LNCaP clone FGC (cell line): ENCODE measurements around the gene ZFR2.

Experiments used
- DNase-seq: peaks from one replicate; pipeline ENCODE4 v3.0.0-alpha.2; 2011; ENCODE audit warnings: low read depth
- H3K4me3 ChIP-seq: 2 replicates; pipeline ENCODE4 v1.5.1; 2011; ENCODE audit warnings: mild to moderate bottlenecking, low read depth, low read length, control low read depth
- TF ChIP-seq, protein P1 (sequence below): IDR thresholded peaks from 2 replicates; pipeline ENCODE4 v1.5.1; 2012; ENCODE audit warnings: mild to moderate bottlenecking; ENCODE audit not compliant: control insufficient read depth, insufficient read depth; ENCODE audit errors: extremely low read depth

Gene ZFR2

DNA sequence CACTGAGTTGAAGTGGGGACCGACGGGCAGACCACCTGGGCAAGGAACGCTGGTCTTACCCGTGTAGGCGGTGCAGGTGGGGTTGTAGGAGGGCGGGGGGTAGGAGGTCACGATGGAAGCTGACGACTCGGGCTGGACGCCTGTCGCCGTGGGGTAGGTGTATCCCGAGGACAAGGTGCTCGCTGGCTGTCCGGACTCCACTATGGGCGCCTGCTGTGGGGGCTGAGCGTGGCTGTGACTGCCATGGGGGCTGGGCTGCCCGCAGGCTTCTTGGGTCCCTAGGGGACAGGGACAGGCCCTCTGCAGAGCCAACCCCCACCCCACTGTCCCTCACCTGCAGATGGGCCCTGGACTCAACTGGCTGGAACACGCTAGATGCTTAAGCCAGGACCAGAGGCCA, 37.2 kb downstream of the ZFR2 start:
- H3K4me3 ChIP-seq = no peak overlapping the region
- TF ChIP-seq, protein P1, sequence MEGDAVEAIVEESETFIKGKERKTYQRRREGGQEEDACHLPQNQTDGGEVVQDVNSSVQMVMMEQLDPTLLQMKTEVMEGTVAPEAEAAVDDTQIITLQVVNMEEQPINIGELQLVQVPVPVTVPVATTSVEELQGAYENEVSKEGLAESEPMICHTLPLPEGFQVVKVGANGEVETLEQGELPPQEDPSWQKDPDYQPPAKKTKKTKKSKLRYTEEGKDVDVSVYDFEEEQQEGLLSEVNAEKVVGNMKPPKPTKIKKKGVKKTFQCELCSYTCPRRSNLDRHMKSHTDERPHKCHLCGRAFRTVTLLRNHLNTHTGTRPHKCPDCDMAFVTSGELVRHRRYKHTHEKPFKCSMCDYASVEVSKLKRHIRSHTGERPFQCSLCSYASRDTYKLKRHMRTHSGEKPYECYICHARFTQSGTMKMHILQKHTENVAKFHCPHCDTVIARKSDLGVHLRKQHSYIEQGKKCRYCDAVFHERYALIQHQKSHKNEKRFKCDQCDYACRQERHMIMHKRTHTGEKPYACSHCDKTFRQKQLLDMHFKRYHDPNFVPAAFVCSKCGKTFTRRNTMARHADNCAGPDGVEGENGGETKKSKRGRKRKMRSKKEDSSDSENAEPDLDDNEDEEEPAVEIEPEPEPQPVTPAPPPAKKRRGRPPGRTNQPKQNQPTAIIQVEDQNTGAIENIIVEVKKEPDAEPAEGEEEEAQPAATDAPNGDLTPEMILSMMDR = no peak
- no peak for DNase-seq

DNA sequence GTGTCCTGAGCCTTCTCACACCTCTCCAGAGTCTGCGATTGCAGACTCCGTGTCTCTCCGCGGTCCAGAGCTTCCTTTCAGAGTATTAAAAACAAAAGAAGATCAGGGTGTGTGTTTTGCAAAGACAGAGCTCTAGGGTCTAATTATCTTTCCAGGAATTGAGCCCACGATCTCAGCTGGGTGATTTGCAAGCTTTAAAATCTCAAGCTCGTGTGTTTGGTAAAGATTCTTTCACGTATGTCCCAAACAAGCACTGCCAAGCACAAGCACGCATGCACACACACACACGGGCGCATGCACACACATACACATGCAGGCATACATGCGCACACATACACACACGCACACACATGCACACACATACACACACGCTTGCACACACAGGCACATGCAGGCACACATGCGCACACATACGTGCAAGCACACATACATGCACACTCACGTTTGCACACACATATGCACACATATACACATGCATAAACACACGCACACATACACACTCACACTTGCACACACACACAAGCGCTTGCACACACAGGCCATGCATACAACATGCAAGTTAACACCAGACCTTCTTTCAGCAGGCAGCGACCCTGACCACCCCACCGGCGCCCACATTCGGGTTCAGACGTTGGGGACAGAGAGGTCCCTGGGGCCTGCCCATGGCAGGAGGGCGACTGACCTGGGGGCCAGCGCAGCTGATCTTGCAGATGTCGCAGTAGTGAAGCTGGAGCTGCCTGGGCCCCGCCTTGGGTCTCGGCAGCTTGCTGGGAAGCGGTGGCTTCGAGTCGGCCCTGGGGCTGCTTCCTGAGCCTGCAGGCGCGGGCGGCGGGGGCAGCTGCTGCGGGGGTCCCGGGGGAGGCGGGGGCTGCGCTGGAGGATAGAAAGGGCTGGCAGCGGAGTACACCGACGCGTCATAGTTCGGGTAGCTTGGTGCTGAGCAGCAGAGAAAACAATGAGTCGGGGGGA, 37.9 kb downstream of the ZFR2 start:
- TF ChIP-seq, protein P1 = no peak
- H3K4me3 ChIP-seq = no peak overlapping the region
- DNase-seq = no peak

DNA sequence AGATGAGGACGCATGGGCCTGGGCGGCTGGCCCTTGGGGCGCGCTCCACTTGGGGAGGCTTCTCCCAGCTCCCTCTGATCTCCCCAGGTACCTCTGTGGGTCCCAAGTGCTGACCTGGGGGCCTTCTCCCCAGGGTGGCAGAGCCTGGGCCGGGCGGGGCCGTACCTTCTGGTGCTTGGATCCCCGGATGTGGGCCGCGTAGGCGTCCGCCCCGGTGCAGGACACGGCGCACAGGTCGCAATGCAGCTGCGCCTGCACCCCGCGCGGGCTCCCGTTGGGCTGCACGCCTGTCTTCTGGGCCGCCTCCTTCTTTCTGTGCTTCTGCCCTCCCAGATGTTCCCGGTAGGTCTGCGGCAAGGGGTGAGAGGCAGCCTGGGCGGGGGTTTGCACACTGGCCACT, 41.5 kb downstream of the ZFR2 start:
- TF ChIP-seq, protein P1 = no peak
- no peak overlapping the region for H3K4me3 ChIP-seq
- DNase-seq = no peak

DNA sequence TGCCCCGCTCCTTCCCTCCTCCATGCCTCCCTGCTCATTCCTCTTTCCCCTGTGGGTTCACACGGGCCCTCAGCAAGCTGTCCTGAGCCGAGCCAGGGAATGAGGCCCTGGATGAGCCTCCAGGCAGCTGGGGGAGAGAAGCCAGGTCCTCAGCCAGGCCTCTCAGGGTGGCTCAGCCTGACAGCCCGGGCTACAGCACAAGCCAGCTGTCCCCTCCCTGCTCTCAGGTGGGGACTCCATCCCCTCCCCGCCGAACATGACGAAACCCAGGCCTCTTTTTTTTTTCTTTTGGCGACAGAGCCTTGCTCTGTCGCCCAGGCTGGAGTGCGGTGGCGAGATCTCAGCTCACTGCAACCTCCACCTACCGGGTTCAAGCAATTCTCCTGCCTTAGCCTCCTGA, 42.7 kb downstream of the ZFR2 start:
- DNase-seq = no peak
- TF ChIP-seq, protein P1 = no peak
- no peak overlapping the region for H3K4me3 ChIP-seq

DNA sequence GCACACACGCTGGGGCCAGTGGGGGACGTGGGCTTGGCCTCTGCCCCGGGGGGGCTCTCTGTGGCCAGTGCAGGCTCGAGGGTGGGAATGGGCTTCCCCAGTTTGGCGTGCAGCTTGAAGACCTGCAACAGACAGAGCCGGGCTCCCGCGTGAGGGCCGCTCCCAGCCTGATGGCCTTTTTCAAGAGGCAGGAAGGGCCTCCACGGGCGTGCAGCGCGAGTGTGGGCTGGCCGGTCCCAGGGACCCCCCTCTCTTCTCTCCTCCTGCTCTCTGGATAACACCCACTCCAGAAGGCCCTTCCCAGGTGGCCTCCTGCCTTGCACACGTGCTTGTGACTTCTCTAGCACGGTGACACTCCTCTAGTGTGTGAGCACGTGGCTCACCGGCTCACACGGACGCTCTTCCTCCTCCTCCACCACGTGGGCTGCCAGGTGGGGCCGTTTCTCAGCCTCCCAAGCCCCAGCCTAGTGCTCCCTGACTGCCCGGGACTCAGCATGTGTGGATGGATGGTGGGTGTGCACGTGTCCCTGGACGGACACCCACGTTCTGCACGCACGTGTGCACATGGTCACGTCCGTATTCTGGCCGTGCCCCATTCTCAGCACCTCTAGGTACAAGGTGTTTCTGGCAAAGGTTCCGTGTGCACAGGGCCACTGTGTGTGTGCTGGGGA, 43.4 kb downstream of the ZFR2 start:
- TF ChIP-seq, protein P1 = no peak
- no peak for DNase-seq
- H3K4me3 ChIP-seq = no peak overlapping the region

DNA sequence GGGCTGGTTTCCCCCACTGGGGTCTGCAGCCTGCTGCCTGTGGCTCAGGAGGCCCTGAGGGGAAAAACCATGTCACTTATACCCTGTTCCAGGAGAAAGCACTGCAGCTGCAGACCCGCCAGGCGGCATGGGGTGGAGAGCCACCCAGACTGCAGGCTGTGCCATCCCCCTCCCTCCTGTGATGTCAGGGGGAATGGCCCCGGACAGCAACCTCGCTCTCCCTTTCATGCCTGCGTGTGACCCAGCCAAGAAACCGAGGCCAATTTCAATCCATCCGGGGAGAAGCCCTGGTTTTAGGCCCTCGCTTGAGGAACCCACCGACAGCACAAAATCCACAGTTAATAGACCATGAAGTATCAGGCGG, 45.5 kb downstream of the ZFR2 start:
- no peak overlapping the region for H3K4me3 ChIP-seq
- TF ChIP-seq, protein P1 = no peak
- DNase-seq = no peak
